Peyer's patch (tissue), 4 donors: ENCODE measurements around the gene RAD51B.

Experiments
- CTCF ChIP-seq, 6 experiments: fragments of 450-650 bp in 4 of 6; fragments of 200-600 bp in 2 of 6; sonication (generic) in 1 of 6; IDR thresholded peaks; one replicate each; pipeline ENCODE4 v1.5.1; 2017 to 2019; ENCODE audit warnings: antibody characterized with exemption in 6 of 6, mild to moderate bottlenecking in 3 of 6, moderate library complexity in 1 of 6
- POLR2A ChIP-seq, 2 donors: fragments of 450-650 bp; IDR thresholded peaks; one replicate each; pipeline ENCODE4 v1.5.1; 2017; ENCODE audit warnings: antibody characterized with exemption in 2 of 2, mild to moderate bottlenecking in 2 of 2, moderate library complexity in 2 of 2

- TF ChIP-seq POLR2A (IDR thresholded peaks at IDR 0.05) (no peak), CTCF (IDR thresholded peaks at IDR 0.05) (no peak)
Observed at GRCh38 chr14:68495101-68496039, 675.8 kb downstream of the RAD51B start.
